GM12875 (cell line): ENCODE data around the gene TSHZ3.

Experiments
- H3K4me3 ChIP-seq: one replicate; pipeline ENCODE4 v1.5.1; 2011; ENCODE audit warnings: low read depth, low read length, control low read depth
- CTCF ChIP-seq: IDR thresholded peaks from 2 replicates; pipeline ENCODE4 v1.5.1; 2011; ENCODE audit warnings: low read depth, mild to moderate bottlenecking, control low read depth, inconsistent platforms, low read length, moderate library complexity, borderline replicate concordance; ENCODE audit not compliant: insufficient read depth

TSHZ3 gene

GRCh38 chr19:31334849-31335624, 14.2 kb downstream of the TSHZ3 start:
- no peak overlapping the region for H3K4me3 ChIP-seq
- no peak for TF ChIP-seq CTCF

- no peak overlapping the region for H3K4me3 ChIP-seq
- no peak for TF ChIP-seq CTCF
These were observed 15.0 kb downstream of the TSHZ3 start for GRCh38 chr19:31334101-31334848.

- no peak overlapping the region for H3K4me3 ChIP-seq
- no peak for TF ChIP-seq CTCF
These were observed 17.1 kb downstream of the TSHZ3 start for GRCh38 chr19:31332096-31332495.

GRCh38 chr19:31331536-31331935, 17.7 kb downstream of the TSHZ3 start:
- TF ChIP-seq CTCF, result no peak
- no peak overlapping the region for H3K4me3 ChIP-seq

- no peak for TF ChIP-seq CTCF
- H3K4me3 ChIP-seq, result no peak overlapping the region
These were observed 18.5 kb downstream of the TSHZ3 start for GRCh38 chr19:31330761-31331160.

- TF ChIP-seq CTCF, result no peak
- no peak overlapping the region for H3K4me3 ChIP-seq
These were observed 19.0 kb downstream of the TSHZ3 start for GRCh38 chr19:31330237-31330636.

- no peak for TF ChIP-seq CTCF
- H3K4me3 ChIP-seq, result no peak overlapping the region
These were observed 19.4 kb downstream of the TSHZ3 start for GRCh38 chr19:31329819-31330218.
